Activated CD4-positive, alpha-beta T cell treated with anti-CD3 and anti-CD28 coated beads, Interleukin-10, Interleukin-2, amounts not matched to agents 100 ng/mL and 50 ng/mL, durations not matched to agents 16 hours and 8 hours (primary cell): Measurements from ENCODE around the gene ZNF600.
"Not testable (repeated sequence)": the region's sequence is repeated elsewhere in the genome, so short reads cannot be mapped to it uniquely, and the experiment has no call there.

Experiments used
- DNase-seq: peaks from one replicate; pipeline ENCODE4 v3.0.0-alpha.2; 2020

The ZNF600 gene

DNA sequence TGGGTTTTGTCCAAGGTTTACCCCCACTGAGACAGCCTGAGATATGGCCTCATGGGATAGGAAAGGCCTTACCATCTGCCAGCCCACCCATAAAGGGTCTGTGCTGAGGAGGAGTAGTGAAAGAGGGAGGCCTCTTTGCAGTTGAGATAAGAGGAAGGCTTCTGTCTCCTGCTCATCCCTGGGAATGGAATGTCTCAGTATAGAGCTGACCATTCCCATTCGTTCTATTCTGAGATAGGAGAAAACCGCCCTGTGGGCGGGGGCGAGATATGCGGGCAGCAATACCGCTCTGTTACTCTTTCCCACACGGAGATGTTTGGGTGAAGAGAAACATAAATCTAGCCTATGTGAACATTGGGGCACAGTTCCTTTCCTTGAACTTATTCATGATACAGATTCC is 45.2 kb downstream of the ZNF600 start:
- not testable (repeated sequence) for DNase-seq

DNA sequence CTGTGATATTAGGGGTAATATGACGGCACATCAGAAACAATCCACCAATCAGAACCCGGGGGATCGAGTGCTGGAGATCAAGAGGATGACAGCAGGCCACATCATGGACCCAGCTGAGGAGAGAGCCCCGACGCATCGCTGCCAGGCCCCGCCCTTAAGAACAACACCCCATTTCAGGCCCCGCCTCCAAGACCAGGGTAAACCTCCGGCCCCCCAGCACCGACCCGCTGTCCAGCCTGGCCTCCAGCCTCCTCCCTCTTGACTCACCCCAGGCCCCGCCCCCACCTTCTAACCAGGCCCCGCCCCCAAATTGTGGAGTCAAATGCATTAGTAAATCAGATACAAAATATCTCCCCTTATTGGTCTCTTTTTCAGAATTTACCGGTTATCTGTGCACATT is 47.0 kb downstream of the ZNF600 start:
- DNase-seq = no peak

DNA sequence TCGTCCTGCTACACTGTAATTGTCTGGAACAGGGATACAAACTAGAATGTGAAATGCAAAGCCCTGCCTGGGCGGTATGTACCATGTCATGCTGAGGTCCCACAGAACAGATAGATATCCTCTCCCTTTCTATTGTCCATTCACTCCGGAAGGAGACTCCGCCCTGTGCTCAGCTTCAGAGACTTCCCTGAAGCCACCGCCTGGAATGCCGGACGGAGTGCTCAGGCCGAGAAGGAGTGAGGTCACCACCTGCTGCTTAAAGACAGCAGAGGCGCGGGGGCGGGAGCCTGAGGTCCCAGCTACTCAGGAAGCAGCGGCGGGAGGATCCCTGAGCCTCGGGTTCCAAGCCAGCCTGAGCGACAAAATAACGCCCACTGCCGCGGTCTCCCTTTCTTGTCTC is 50.9 kb downstream of the ZNF600 start:
- no peak for DNase-seq

DNA sequence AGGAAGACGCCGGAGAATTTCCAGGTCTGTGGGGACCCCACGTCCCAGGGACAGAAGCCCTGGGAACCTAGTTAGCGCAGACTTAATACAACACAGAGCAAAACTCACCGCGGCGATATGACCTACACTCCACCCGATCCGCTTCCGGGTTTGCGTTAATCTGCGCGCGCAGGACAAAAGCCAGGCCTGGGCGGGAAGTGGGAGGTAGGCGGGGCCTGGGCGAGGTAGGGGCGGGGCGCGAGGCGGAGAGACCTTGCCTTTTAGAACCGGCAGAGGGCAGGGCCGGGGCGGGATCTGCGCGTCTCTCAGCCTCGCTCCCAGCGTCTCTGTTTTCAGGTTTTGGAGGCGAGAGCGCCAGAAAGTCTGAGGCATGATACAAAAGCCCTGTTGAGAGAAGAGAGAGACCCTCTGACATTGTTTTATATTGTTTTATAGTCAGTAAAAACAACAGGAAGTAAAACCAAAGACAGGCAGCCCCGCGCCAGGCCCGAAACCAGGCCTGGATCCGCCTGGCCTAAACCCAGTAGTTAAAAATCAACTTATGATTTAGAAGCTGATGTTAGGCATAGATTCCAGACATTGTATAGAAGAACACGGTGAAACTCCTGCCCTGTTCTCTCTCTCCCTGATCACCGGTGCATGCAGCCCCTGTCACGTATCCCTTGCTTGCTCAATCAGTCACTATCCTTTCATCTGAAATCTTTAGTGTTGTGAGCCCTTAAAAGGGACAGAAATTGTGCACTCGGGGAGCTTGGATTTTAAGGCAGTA is 51.5 kb downstream of the ZNF600 start, which contains the start of gene ZNF611:
ZNF611 (minus strand) TSS at position 152 of the 769 bp plus-strand sequence. CDS start 19,150 bp downstream, outside the sequence.
- peak; percentile 97 for DNase-seq

DNA sequence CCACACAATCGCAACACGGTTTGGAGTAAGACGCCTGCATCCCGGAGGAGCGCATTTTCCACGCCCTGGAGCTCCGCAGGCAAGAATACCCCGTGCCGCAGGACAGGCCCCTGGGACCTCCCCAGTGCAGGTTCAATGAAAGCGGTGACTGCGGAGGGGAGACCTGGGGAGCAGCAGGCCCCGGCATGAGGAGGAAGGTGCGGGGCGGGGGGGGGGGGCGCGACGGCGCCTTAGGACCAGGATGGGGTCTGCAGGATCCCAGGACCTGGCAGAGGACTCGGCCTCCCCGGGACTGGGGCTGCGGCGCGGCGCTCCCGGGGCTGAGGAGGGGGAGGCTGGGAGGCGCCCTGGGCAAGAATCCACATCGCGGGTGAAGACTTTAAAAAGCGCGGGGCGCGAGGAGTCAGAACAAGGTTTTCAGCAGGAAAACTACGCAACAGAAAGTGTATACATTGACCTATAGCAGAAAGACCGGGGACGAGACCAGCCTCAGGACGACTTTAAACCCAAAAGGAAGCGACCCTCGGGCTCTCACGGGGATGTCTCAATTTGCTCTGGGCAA is 52.2 kb downstream of the ZNF600 start:
- no peak for DNase-seq

DNA sequence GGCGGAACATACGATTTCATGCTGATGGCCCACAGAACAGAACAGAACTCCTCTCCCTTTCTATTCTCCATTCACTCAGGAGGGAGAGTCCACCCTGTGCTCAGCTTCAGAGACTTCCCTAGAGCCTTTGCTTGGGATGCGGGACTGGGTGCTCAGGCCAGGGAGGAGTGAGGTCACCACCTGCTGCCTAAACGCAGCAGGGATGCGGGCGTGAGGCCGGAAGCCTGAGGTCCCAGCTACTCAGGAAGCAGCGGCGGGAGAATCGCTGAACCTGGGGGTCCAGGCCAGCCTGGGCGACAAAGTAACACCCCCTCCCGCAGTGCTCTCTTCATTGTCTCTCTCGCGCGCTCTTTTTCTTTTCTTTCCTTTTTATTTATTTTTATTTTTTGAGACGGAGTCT is 60.5 kb downstream of the ZNF600 start:
- DNase-seq = not testable (repeated sequence)

DNA sequence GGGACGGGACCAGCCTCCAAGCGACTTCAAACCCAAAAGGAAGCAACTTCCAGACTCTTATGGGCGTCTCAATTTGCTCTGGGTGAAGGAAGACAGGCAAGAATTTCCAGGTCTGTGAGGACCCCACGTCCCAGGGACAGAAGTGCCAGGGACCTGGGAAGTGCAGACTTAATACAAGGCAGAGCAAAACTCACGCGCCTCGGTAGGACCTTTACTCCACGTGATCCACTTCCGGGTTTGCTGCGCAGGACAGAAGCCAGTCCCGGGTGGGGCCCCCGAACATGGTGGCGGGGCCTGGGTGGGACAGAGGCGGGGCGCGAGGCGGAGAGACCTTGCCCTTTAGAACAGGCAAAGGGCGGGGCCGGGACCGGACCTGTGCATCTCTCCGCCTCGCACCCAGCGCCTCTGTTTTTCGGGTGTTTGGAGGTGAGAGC is 61.0 kb downstream of the ZNF600 start:
- DNase-seq = no peak

DNA sequence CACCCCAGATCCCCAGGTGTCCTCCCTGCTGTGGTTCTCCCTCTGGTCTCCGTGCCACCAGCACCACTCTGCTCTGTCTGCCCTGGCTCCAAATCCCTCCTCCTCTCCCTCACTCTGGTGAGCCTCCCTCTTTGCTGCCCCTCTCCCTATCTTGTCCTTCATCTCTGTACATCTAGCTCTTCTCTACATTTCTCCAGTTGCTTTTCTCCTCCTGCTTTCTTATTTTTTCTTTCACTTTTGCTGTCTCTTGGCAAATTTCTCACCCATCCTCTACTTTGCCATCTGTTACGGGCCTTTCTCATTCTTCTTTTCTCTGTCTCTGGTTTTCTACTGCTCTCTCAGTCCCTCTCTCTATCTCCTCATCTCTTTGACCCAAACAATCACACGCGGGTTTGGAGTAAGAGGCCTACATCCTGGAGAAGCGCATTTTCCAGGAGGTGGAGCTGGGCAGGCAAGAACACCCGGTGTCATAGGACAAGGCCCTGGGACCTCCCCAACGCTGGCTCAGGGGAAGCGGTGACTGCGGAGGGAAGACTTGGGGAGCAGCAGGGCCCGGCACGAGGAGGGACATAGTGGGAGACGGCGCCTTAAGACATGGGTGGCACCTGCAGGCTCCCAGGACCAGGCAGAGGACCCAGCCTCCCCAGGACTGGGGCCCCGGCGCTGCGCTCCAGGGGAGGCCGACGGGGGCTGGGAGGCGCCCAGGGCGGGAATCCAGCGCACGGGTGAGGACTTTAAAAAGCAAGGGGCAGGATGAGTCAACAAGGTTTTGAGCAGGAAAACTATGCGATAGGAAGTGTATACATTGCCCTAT is 61.7 kb downstream of the ZNF600 start:
- no peak for DNase-seq

DNA sequence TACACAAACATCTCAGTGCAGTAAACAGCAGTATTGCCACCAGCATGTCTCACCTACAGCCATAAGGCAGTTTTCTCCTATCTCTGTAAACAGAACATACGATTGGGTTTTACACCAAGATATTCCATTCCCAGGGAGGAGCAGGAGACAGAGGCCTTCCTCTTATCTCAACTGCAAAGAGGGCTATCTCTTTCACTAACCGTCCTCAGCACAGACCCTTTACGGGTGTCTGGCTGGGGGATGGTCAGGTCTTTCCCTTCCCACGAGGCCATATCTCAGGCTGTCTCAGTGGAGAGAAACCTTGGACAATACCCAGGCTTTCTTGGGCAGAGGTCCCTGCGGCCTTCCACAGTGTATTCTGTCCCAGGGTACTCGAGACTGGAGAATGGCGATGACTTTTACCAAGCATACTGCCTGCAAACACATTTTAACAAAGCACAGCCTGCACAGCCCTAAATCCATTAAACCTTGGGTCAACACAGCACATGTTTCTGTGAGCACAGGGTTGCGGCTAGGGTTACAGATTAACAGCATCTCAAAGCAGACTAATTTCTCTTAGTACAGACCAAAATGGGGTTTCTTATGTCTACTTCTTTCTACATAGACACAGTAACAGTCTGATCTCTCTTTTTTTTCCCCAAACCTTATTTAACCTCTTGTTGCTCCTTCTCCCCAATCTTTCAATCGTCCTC is 62.5 kb downstream of the ZNF600 start:
- DNase-seq = not testable (repeated sequence)

DNA sequence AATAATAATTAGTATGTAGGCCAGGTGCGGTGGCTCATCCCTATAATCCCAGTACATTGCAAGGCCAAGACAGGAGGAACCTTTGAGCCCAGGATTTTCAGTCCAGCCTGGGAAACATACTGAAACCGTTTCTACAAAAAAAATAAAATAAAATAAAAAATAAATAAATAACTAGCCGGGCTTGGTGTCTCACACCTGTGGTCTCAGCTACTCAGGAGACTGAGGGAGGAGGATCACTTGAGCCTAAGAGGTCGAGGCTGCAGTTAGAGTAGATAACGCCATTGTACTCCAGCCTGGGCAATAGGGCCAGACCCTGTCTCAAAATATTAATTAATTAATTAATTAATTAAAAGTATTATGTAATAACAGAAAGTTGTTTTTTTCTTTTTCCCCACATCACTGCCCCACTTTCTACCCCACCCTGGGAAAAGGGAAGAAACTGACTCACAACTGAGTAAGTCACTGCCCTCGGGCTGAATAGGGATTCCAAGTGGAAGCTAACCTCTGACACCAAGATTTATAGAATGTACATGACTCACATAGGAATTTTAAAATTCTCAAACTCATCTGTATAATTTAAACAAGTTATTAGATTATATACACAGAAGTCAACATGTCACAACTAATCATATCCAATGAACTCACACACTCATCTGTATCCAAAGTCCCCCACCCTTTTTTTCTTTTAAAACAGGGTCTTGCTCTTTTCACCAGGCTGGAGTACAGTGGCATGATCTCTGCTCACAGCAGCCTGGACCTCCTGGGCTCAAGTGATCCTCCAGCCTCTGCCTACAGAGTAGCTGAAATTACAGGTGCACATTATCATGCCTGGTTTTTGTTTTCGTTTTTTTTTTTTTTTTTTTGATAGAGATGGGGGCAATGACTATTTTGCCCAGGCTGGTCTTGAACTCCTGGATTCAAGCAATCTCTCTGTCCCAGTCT is 64.3 kb downstream of the ZNF600 start:
- no peak for DNase-seq

DNA sequence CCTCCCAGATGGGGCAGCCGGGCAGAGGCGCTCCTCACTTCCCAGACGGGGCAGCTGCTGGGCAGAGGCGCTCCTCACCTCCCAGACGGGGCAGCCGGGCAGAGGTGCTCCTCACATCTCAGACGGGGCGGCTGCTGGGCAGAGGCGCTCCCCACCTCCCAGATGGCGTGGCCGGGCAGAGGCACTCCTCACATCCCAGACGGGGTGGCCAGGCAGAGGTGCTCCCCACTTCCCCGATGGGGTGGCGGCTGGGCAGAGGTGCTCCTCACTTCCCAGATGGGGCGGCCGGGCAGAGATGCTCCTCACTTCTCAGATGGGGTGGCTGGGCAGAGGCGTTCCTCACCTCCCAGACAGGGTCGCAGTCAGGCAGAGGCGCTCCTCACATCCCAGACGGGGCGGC is 66.0 kb downstream of the ZNF600 start:
- not testable (repeated sequence) for DNase-seq

DNA sequence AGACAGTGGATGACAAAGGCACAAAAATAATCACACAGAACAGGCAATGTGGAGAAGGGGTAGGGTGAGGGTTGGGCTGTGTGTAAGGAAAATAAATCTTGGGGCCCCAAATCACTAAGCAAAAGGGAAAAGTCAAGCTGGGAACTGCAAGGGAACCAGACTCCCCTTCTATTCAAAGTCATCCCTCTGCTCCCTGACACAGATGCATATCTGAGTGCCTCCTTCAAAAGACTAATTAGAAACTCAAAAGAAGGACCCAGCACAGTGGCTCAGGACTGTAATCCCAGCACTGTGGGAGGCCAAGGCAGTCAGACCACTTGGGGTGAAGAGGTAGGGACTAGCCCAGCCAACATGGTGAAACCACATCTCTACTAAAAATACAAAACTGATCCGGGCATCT is 70.1 kb downstream of the ZNF600 start:
- DNase-seq = no peak

DNA sequence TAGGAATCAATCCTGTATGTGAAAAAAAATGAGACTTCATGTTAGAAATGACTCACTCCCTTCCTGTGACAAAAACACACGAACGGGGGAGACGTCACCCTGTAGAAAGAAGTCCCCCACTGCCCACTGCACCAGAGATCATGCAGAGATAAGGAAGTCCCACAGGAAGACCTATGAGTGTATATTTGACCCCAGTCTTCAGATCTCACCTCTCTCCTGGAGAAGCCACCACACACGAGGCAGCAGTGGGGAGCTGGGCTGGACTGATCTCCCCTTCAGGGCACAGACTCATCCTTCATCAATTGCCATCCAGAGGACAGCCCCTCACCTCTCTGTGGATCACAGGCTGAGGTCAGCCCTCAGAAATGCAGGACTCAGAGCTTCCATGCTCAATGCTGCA is 70.7 kb downstream of the ZNF600 start:
- DNase-seq = peak; percentile 45

DNA sequence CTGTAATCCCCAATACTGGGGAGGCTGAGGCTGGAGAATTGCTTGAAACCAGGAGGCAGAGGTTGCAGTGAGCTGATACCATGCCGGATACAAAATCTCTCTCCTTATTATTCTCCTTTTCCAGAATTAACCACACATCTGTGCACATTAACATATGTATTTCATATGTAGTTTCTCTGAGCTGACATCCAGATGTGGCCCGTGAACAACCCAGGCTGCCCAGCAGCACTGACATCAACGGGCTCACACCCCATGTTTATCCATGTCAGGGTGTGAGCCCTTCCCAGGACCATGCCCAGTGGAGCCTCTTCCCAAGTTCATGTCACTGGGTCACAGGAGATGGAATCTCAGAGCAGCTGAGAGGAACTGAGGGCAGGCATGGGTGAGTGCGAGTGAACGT is 71.3 kb downstream of the ZNF600 start:
- not testable (repeated sequence) for DNase-seq
